ENCODE results near the gene CRLF3.
A peak's percentile ranks its signal among the peaks of the same experiment; 100 is the strongest.

GRCh38 chr17:30824356-30825145 lies at the start of gene CRLF3:
- no peak for TF ChIP-seq EZH2phosphoT487 (IDR thresholded peaks at IDR 0.05; ENCODE audit: borderline replicate concordance, low read length)
- TF ChIP-seq CTCF (IDR thresholded peaks at IDR 0.05; ENCODE audit: low read depth, low read length, poor library complexity, severe bottlenecking) = peak; percentile 55

Measured in DOHH2 (cell line).